ENCODE measurements around the gene RASGRP4. TPM values are rescaled to one million over a fixed set of nuclear protein-coding genes. Genes with fewer than 3 reads are reported as not detected.

RASGRP4 gene
- polyA plus RNA-seq, 2 of the 4 experiments (the other 2 are of a cell fraction), result 0.22 to 0.30 TPM

DNA sequence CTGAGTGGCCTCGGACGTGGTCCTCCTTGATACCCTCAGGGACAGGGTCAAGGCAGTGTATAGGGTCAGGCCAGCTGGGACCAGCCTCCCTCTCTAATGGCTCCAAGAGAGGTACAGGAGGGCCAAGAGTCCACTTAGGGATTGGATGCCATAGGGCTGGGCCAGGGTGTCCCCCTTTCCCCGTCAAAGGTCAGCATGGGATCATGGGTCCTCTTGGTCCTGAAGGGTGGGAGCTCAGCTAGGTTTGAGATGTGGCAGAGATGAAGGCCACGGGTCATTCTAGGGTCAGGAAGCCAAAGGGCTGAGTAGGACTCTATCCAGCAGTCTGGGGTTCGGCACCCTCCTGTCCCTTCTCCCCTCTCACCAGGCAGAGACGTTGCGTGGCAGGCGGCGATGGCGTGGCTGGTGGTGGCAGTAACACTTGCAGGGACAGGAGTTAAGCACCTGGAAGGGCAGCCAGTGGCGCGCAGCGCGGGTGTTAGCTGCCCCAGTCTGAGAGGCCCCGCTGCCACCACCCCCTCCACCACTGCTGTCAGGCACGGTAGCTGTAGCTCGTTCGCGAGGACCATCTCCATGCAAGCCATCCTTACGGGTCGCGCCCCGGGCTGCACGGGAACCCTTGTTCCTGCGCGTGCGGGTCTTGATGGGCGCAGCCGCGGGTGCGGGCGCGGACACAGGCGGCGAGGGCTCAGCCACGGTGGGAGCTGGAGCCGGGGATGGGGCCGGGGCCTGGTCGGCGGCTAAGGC is 40.8 kb downstream of the RASGRP4 start:
- TF ChIP-seq, protein P1, sequence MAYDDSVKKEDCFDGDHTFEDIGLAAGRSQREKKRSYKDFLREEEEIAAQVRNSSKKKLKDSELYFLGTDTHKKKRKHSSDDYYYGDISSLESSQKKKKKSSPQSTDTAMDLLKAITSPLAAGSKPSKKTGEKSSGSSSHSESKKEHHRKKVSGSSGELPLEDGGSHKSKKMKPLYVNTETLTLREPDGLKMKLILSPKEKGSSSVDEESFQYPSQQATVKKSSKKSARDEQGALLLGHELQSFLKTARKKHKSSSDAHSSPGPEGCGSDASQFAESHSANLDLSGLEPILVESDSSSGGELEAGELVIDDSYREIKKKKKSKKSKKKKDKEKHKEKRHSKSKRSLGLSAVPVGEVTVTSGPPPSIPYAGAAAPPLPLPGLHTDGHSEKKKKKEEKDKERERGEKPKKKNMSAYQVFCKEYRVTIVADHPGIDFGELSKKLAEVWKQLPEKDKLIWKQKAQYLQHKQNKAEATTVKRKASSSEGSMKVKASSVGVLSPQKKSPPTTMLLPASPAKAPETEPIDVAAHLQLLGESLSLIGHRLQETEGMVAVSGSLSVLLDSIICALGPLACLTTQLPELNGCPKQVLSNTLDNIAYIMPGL (CRISPR knock-in tag; IDR thresholded peaks at IDR 0.05; ENCODE audit: borderline replicate concordance), result no peak
- TF ChIP-seq HOXA7 (CRISPR knock-in tag; IDR thresholded peaks at IDR 0.05), result peak; percentile 49; the same call in 1 of the 2 replicates
- peak; percentile 6; the same call in 1 of the 2 replicates for TF ChIP-seq USF2 (IDR thresholded peaks at IDR 0.05)
- WGBS (ENCODE audit: missing lambda C conversion rate), result 94% methylated on average over 40 of the region's 40 CpGs
- DNase-seq (ENCODE audit: low read depth in 1 of 2, low spot score in 1 of 2) (no peak), ATAC-seq (peak; percentile 0 to 1; a peak in 2 of 6 replicates), FAIRE-seq (no peak)
- H3K27ac ChIP-seq, result no peak overlapping the region
- H3K9me3 ChIP-seq, result no peaks in the 10 kb centered on the region
- ChIA-PET CTCF (interaction anchor here (0.7 to 12.4 kb wide), 27 partner anchors 10 to 496 kb away, joined by 3 to 254 read pairs (median 6); partner anchors contain the start of genes C19orf33, CATSPERG, FAM98C and PPP1R14A), POLR2A (interaction anchor here (1.2 to 2.5 kb wide), 3 partner anchors 9 to 80 kb away, joined by 6 to 28 read pairs (median 7); partner anchors contain the start of genes C19orf33 and PSMD8)
- H3K4me1 ChIP-seq, result peaks cover 21% of the 10 kb centered on the region
- no peak overlapping the region for H3K4me3 ChIP-seq
- H3K4me2 ChIP-seq, result no peak overlapping the region

DNA sequence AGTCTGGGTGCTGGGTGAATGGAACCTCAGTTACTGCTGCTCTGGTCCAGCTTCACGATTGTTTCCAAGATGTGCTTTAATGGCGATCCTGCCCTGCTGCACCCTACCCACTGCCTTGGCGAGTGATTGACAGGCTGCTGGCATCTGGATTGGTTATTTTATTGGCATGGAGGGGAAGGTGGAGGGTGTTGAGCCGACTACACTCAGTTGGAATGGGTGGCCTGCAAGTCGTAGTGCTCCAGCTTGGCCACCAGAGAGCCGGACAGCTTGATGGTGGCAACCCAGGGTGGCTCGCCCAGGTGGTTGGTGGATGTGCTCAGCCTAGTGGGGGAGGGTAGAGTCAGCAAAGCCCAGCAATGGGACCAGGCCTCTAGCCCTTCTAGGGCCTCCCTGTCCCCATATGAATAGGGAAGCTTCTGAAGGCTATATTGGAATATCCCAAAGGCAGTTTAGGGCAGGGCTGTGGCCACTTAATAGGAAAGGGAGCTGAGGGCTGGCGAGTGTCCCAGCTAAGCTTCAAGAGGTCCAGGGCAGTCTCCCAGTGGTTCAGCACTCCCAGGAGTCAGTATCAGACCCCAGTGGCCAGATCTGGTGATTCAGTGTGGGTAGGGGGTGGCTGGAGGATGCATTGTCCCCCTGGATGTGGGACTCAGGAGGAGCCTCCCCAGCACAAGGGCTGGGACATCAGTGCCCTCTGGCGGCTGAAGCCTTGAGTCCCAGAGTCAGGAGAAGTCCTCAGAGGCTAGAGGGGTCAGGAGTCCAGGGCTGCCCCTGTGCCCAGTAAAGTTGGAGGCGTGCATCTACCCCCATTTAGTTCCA is 41.6 kb downstream of the RASGRP4 start:
- Histone ChIP-seq H3K4me1 (peaks cover 13% of the 10 kb centered on the region), H3K9me3 (no peaks in the 10 kb centered on the region), H3K4me2 (no peak overlapping the region), H3K27ac (no peak overlapping the region), H3K4me3 (no peak overlapping the region)
- no peak for TF ChIP-seq CBX2 (IDR thresholded peaks at IDR 0.05; ENCODE audit: borderline replicate concordance, low read depth)
- peak; percentile 77 to 87 for TF ChIP-seq RAD21 (conservative IDR thresholded peaks at IDR 0.05 in 1 of 2, IDR thresholded peaks at IDR 0.05 in 1 of 2)
- TF ChIP-seq, protein P2, sequence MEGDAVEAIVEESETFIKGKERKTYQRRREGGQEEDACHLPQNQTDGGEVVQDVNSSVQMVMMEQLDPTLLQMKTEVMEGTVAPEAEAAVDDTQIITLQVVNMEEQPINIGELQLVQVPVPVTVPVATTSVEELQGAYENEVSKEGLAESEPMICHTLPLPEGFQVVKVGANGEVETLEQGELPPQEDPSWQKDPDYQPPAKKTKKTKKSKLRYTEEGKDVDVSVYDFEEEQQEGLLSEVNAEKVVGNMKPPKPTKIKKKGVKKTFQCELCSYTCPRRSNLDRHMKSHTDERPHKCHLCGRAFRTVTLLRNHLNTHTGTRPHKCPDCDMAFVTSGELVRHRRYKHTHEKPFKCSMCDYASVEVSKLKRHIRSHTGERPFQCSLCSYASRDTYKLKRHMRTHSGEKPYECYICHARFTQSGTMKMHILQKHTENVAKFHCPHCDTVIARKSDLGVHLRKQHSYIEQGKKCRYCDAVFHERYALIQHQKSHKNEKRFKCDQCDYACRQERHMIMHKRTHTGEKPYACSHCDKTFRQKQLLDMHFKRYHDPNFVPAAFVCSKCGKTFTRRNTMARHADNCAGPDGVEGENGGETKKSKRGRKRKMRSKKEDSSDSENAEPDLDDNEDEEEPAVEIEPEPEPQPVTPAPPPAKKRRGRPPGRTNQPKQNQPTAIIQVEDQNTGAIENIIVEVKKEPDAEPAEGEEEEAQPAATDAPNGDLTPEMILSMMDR (IDR thresholded peaks at IDR 0.05), result peak; percentile 89
- peak; percentile 76; the same call in 1 of the 2 replicates for TF ChIP-seq HOXA7 (CRISPR knock-in tag; IDR thresholded peaks at IDR 0.05)
- TF ChIP-seq HOXB13 (CRISPR knock-in tag; IDR thresholded peaks at IDR 0.05; ENCODE audit: low read depth), result no peak
- peak in 1 of 2 experiments; percentile 10; a peak in 1 of 5 replicates for TF ChIP-seq JUN (IDR thresholded peaks at IDR 0.05)
- TF ChIP-seq FOSB (CRISPR knock-in tag; IDR thresholded peaks at IDR 0.05), result peak; percentile 43; the same call in 1 of the 2 replicates
- TF ChIP-seq SMC3 (IDR thresholded peaks at IDR 0.05), result peak; percentile 74
- no peak for TF ChIP-seq TFCP2L1 (CRISPR knock-in tag; IDR thresholded peaks at IDR 0.05)
- no peak; the same call in 1 of the 2 replicates for TF ChIP-seq RARB (CRISPR knock-in tag; IDR thresholded peaks at IDR 0.05)
- 0 out of 2 replicates have a peak, but pooled peaks have one; percentile 59 for TF ChIP-seq POLR2AphosphoS2 (conservative IDR thresholded peaks at IDR 0.05; ENCODE audit: low read length)
- CTCF ChIA-PET, result interaction anchor here (0.8 to 12.4 kb wide), 31 partner anchors 8 to 495 kb away, joined by 3 to 254 read pairs (median 5); partner anchors contain the start of genes C19orf33, CATSPERG, FAM98C and PPP1R14A
- FAIRE-seq (peak; percentile 77), DNase-seq (ENCODE audit: low read depth in 1 of 2, low spot score in 1 of 2) (peak; percentile 75 to 93), ATAC-seq (peak; percentile 33 to 60)
- POLR2A ChIA-PET, result interaction anchor here (0.5 to 2.5 kb wide), 4 partner anchors 9 to 779 kb away, joined by 3 to 28 read pairs (median 6); partner anchors contain the start of genes C19orf33 and PSMD8
- WGBS (ENCODE audit: missing lambda C conversion rate), result 63% methylated on average over 10 of the region's 10 CpGs

Data from A549 (cell line).